ENCODE results near the gene SLC4A9.
"Not testable (repeated sequence)": the region's sequence is repeated elsewhere in the genome, so short reads cannot be mapped to it uniquely, and the experiment has no call there.

Gene SLC4A9

GRCh38 chr5:140402258-140403074, 42.5 kb downstream of the SLC4A9 start:
- DNase-seq, result peak; percentile 6 to 70 (median 60)

- DNase-seq, result no peak
Measured at GRCh38 chr5:140403613-140404012, 43.6 kb downstream of the SLC4A9 start.

DNA sequence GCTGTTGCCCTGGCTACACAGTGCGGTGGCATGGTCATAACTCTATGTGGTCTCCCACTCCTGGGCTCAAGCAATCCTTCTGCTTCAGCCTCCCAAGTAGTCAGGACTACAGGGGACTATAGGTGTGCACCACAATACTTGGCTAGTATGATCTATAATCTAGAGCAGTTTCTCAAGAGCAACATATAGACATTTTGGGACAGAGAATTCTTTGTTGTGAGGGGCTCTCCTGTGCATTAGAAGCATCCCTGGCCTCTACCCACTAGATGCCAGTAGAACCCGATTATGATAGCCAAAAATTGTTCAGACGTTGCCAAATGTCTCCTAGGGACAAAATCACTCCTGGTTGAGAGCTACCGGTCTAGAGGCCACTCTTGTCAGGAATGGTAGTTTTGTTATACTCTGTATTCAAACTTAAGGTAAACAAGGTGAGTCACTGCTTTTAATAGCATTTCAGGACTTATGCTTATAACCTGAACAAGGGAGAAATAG, 48.8 kb downstream of the SLC4A9 start:
- no peak for DNase-seq

DNA sequence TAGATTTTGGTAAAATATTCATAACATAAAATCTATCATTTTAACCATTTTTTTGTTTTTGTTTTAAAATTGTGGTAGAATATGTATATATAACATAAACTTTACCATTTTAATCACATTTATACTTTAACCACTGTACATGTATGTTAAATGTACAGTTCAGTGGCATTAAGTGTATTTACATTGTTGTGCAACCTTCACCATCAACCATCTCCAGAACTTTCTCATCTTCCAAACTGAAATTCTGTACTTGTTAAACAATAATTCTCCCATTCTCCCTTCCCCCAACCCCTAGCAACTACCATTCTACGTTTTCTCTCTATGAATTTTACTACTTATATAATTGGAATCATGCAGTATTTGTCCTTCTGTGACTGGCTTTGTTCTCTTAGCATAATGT, 53.2 kb downstream of the SLC4A9 start:
- no peak for DNase-seq

- DNase-seq, result no peak
Measured at GRCh38 chr5:140417235-140417634, 57.2 kb downstream of the SLC4A9 start.

GRCh38 chr5:140418862-140419520, 59.0 kb downstream of the SLC4A9 start:
- DNase-seq, result no peak

DNA sequence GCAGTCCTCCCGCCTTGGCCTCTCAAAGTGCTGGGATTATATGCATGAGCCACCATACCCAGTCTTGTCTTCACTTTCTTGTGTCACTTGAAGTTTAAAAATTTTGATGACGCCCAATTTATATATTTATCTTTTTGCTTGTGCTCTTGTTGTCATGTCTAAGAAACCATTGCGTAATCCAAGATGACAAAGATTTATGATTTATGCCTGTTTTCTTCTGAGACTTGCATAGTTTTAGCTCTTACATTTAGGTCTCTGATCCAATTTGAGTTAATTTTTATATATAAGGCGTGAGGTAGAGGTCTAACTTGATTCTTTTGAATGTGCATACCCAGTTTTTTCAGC, 60.2 kb downstream of the SLC4A9 start:
- no peak for DNase-seq

DNA sequence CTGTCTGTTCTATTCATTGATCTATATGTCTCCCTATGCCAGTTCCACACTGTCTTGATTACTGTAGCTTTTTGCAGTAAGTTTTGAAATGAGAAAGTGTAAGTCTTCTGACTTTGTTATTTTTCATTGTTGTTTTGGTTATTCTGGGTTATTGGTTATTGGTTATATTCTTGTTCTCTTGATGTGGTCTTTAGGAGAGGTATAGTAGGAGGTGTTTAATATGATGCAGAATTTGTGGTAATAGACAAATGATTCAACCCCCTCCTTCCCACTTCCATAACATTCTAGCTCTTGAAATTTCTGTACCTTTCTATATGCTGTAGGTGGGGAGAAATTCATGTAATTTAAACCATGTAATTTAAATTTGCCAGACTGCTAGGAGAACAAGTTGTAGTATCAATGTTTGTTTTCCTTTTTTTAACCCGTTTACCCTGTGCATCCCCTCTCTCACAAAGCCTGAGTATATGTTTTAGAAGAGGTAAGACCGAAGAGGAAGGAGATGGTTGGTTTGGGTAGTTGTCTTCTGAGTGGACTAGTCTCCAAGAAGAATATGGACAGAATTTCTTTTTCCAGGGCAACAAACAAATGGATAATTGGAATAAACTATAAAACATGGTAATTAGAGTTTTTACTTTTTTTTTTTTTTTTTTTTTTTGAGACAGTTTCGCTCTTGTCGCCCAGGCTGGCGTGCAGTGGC, 60.8 kb downstream of the SLC4A9 start:
- DNase-seq, result no peak

DNA sequence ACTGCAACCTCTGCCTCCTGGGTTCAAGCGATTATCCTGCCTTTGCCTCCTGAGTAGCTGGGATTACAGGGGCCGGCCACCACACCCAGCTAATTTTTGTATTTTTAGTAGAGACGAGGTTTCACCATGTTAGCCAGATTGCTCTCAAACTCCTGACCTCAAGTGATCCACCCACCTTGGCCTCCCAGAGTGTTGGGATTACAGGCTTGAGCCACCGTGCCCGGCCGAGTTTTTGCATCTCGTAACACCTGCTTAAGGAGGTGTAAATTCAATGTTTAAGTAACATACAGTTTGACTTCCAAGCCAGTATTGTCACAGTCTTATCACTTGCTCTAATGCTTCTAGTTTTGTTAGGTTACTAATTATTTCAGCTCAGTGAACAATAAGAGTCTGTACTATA, 61.4 kb downstream of the SLC4A9 start:
- DNase-seq, result not testable (repeated sequence)

GRCh38 chr5:140423609-140424008, 63.6 kb downstream of the SLC4A9 start:
- no peak for DNase-seq

DNA sequence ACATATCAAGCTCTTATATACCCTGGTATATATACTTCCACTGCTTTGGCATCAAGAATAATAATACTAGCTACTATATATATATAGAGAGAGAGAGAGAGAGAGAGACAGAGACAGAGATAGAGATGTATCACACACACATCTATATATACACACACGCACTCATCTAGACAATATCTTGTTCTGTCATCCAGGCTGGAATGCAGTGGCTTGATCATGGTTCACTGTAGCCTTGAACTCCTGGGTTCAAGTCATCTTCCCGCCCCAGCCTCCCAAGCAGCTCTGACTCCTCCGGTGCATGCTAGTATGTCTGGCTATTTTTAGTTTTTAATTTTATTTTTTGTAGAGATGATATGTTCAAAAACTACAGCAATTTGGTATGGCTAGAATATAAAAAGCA, 64.1 kb downstream of the SLC4A9 start:
- no peak for DNase-seq

All from stimulated activated naive CD4-positive, alpha-beta T cell (primary cell).